HG02840 (cell line): ENCODE results near the gene SERINC2.

Experiments
- ATAC-seq: cut with Tn5 transposase; IDR thresholded peaks from one replicate; pipeline ENCODE4 v1.9.1; 2021; ENCODE audit warnings: mild to moderate bottlenecking, moderate library complexity, moderate number of reproducible peaks; ENCODE audit not compliant: unreplicated experiment, low FRiP score

The SERINC2 gene

DNA sequence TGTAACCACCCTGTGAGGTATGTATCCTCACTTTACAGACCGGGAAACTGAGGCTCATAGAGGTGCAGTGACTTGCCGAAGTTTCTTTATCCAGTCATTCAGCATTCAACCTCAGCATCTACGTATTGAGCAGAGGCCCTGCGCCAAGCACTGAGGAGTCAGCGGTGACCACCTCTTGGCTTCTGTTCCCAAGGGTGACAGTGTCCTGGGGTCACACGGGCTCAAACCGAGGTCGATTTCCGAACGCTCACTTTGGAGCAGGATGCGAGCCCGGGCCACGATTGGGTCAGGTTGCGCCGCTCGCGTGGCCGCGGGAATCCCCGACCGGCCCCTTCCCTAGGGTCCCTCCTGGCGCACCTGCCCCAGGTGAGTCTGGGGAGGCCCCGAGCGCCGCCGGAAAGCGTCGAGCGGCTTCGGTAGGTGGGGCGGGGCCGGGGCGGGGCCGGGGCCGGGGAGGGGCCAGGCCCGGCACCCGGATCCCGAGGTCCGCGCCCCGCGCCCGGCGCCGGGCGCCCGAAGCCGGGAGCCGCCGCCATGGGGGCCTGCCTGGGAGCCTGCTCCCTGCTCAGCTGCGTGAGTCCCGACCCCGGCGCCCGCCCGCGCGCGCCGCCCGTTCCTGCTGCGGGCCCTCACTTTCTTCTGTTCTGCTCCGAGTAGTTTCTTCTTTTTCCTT is at the start of gene SERINC2:
Gene SERINC2, plus strand, starts transcription at position 482 of the 673 bp plus-strand sequence. Its CDS starts 53 bp downstream, at position 535.
- ATAC-seq: no peak

DNA sequence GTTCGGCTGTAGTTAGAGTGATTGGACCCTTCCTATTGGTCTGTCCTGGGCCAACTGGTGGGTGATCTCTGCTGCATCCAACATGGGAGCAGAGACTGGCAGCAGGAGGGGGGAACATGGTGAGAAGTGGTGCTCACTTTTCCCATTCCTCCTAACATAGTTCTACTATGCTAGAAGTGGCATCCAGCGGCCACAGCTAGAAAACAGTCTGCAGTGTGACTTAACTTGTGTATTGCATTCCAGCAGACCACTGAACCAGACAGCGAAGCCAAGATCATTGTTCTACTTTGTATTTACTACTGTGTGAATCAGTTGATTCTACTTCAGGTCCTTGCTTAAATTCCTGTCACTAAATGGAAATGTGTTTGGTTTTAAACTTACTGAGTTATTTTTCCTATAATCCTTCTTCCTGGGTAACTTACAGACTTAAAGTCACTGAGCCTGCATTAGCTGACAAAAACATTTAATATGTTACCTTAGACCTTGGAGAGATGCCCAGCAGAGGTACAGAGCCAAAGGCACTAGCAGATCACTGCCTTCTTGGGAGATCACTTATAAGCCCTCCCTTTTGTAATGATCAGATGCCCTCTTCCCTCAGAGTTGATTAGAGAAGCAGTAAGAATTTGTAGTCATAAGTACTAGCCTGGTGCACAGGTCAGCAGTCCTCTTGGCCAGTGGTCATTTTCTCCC is 48.3 kb upstream of the SERINC2 start:
- no peak for ATAC-seq

DNA sequence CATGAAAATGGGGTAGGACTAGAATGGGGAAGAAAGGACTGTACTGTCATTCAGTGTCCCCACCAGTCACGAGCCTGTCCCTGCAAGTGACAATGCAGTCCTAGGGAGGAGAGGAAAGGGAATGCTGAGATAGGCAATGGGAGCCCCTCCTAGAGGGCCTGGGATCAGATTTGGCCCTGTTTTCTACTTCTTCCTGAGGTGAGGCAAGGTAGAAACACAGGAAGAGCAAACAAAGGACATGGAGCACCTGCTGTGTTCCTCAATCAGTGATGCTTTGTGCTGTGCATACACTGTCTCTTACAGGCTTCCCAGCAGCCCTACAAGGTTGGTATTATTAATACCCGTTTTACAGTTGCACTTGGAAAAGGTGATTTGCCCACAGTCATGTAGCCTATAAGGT is 46.2 kb upstream of the SERINC2 start:
- ATAC-seq: no peak

DNA sequence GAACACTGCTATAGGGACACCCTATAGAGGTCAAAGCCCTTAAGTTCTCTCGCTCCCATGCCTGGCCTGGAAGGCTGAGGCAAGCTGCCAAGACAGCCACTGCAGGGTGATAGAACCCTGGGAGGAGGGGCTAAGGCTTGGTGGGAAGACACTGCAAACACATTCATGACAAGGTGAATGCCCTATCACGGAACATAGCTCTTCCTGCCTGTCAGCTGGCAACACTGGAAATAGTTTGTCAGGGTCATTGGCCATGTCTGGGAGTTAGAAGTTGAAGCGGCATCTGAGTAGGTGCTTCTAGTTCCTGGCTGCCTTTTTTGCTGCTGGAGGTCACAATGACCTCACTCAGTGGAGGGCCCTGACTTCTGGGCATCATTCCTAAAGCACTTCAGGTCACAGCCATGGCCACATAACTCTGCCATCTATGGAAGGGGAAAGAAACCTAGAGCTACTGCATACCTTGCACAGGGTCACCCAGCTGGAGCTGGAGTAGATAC is 44.4 kb upstream of the SERINC2 start:
- ATAC-seq: no peak

DNA sequence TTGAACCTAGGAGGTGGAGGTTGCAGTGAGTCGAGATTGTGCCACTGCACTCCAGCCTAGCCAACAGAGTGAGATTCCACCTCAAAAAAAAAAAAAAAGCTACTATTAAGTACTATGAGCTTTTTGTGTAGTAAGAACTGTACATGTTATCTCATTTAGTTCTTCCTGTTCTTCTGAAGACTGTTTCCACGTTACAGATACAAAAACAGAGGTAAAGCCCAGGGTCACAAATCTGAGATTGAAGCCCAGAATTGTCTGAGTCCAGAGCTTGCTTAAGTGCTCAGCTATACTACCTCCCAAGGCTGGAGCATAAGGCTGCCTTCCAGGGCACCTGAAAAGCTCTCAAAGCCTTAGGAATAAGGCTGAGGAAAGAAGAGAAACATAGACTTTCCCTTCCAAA is 43.0 kb upstream of the SERINC2 start:
- no peak for ATAC-seq

DNA sequence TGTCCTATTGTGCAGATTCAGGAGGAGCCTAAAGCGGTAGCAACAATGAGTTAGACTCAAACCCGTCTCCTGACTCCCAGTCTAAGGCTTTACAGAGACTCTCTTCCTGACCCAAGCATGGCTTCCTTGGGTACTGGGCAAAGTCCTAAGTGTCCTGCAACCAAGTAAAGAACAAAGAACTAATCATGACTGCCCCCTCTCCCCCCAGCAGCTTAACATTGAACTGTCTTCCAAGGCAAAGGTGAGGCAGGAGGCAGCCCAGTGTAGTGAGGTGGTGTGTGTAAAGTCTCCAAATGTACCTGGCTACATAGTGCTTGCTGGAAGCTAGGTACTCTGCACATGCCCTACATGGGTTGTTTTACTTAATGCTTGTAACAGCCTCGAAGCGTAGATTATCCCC is 42.4 kb upstream of the SERINC2 start:
- no peak for ATAC-seq

DNA sequence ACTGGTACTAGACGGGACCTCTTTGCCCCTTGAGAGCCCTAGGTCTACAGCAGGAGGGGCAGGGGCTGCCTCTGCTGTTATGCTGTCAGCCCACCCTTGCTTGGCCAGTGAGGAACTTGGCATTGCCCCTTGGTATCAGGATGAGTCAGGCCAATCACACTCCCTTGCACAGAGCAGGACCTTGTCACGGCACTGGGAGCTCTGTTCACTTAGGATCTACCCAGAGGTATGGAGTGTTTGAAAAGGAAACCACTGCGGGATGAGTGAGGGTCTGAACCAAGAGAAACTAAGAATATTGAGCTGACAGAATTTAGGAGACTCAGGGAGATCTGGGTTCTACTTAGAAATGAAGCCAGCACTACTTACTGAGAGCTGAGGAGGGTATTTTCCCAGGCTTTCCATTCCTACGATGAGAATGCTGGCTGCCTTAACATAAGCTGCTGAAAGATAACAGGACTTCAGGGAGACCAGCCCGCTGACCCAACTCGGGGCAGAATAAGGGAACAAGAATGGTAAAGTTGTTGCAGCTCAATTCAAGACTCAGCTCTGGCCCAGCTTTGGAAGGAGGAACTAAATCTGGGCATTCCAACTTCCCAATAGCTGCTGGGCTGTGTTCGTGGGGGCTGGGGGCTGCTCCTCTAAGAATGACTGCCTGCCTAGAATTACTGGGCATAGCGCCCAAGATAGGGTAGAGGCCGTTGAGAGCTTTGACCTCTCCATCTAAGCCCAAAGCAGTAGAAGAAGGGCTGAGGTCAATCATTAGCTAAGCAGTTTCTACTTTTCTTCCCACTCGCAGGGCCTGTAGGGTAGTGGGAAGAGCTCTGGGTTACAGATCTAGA is 41.7 kb upstream of the SERINC2 start:
- no peak for ATAC-seq

DNA sequence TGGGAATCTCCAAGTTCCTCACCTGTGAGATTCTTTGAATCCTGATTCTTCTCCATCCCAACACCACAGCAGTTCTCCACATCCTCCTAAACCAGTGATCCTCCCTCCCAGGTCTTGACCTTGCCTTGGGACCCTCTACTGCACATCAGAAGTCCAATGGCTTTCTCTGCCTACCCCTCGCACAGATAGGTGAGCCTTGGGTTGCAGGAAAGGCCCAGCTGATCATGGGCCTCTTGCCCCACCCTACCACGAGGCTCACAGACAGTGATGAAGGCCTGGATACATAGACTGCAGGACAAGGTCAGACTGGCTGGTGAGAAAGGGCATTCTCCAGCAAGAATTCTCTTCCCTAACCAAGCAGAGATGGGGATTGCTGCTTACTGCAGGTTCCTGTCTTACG is 41.0 kb upstream of the SERINC2 start:
- ATAC-seq: no peak

DNA sequence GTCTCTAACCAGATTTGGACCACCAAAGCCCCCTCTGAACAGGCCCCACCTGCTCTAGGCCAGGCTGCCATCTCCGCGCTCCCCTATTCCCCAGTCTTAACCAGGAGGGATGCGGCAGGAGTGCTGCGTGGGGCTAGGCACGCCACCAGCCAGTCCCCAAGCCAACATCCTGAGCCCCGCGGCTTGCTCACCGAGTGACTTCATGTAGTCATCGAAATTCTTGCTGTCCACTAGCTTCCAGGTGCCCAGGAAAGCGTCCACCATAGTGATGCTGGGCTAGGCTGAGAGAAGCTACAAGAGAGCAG is 40.3 kb upstream of the SERINC2 start:
- no peak for ATAC-seq

DNA sequence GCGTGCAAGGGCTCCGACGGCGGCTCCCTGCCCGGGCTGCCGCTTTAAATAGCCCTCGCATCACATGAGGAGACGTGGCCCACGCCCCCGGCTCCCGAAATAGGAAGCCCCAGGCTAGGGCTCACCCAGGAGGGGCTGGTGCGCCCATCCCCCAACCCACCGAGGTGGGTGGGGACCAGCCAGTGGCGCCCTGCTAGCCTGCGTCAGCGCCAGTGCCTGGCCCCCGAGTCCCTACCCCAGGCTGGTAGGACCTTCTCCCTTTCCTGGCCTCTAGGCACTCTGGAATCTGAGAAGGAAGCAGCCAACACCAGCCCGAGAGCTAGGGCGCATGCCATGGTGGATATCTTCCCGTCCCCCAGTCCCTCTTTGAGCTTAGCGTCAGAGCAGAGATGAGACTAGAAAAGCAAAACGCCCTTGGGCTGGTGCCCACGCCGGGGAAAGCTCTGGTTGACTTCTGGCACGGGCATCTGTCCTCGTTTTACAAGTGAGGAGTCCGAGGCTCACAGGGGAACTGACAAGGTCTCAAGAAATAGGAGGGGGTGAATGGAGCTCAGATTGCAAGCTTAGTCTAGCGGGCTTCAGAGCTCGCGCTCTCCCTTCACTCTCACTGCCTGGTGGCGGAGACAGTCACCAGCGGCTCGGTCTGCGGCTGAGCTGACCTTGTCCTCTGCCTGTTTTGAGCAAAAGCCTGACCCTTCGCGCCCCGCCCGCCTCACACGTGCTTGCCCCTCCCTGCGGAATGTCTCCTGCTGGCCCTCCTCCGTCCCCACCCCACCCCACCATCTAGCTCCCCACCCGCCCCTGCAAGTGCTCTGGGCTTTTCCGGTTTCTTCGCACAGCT is 39.7 kb upstream of the SERINC2 start, which contains the start of gene FABP3:
Gene FABP3, minus strand, starts transcription at position 21 of the 841 bp plus-strand sequence. CDS start 62 bp downstream, outside the sequence.
- no peak for ATAC-seq

DNA sequence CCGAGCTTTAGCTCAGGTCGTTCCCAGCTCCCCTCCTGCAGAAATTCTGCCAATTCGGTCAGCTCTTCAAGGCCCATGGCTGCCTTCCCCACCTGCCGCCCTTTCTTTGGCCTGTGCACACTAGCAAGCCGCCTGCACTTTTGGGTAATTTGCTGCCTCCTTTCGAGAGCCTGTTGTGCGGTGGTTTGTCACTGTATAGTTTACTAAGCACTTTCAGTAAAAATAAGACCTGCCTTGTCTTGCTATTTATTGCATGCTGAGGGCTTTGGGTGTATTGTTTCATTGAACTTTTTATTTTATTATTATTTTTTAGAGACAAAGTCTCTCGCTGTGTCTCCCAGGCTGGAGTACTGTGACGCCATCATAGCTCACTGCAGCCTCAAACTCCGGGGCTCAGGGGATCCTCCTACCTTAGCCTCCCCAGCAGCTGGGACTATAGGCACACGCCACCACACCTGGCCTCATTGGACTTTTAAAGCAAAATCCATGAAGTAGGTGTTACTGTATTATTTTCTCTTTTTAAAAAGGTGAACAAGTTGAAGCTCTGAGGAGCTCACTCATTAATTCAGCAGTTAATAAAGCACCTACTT is 39.0 kb upstream of the SERINC2 start:
- ATAC-seq: no peak

DNA sequence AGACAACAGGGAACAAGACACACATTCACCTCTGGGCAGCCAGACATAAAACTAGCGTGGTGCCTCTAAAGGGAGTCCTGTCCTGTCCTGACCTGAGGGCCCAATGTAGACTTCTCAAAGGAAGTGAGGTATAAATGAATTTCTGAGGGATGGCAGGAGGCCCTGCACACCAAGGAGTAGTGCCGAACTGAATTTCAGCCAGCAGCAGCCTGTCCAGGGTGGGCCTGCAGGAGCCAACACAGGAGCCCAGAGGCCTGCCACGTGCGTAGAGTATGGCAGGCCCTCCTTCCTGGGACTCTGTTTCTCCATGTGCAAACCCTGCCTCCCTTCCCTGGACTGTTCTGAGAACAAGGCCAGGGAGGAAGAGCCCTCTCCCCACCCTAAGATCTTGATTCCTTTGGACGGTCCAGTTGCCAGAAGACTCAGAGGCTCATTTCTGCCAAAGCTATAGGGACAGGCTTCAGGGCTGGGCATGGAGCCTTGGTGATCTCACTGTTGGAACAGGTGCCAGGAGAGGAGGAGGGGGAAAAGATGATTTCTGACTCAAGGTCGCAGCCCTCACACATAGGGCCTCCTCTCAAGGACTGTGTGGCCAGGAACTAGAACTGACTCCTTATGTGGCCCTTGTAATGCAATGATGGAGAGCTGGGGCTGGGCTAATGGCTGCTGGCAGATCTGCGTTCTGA is 38.4 kb upstream of the SERINC2 start:
- no peak for ATAC-seq

DNA sequence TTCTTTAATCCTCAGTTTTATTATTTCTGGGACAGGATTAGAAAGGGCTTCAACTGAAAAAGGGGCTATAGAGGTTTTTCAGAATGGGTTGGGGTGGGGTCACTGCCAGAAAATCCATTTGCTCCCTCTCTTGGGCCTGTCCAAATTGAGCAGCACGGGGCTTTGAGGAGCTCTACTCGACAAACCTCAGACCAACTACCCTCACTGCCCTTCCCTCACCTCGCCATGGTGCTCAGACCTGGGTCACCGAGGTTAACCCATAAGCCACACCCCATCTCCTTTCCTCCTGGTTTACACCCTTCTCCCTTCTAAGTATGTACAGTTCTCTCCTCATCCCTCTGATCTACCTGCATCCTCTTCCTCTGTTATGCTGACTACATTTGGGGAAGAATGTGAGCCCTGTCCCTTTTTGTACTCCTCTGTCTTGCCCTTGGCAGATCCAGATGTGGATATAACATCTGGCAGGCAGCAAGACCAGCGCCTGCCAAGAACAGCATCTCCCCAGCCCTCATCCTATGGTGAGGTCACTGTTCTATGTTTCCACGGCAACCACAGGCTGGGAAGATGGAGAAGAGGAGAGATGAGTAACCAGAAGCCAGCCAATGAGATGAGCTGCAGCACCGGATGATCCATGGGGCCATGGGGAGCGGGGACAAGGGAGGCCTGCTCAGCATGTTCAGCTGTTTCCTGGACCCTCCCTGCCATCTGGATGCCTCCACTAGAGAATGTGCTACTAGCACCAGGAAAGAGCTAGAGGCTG is 36.5 kb upstream of the SERINC2 start:
- no peak for ATAC-seq

DNA sequence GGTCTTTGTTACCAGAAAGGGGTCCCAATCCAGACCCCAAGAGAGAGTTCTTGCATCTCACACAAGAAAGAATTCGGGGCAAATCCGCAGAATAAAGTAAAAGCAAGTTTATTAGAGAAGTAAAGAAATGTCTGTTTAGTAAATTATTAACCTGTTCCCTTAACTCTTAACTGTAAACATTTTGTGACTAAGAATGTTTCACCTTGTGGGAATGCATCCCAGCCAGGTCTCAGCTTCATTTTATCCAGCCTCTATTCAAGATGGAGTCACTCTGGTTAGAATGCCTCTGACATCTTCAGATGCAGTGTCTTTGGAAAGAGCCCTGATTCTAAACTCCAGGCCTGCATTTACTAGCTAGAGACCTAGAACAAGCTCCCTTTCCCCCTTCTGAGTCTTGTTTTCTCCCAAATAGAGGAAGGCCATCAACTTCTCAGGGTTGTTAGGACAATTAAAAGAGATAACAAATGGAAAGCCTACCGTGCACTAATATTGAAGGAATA is 35.6 kb upstream of the SERINC2 start:
- no peak for ATAC-seq

DNA sequence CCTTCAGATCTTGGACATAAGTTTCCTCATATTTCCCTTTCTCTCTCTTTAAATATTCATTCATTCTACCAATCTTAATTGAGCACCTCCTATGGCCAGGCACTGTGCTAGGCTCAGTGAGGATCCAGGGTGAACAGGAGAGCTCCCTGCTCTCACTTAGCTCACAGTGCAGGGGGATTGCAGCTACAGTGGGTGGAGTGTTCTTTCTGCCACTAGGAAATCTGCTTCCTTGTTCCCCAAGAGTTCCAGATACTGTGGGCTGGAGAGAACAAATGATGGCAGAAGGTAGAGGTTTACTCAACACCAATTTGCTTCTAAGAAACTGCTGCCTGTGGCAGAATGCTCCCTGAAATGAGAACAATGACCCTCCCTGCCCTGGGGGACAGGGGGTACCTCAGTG is 35.0 kb upstream of the SERINC2 start:
- ATAC-seq: no peak

DNA sequence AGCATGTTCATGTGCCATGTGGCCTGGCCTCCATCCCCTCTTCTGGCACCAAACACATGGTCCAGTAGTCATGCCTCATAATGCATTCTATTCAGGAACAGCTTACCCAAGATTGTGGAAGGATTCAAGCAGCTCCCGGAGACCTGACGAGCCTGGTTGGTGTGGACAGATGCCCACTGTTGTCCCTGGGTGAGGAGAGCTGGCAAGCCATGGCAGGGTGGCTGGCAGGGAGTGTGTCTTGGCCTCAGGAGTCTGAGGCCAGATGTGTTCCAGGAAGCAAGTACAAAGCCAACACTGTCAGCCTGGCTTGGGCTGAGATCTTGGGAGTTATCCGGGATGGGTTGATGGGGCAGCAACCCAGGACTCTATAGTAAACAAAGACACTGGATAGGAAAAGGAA is 32.8 kb upstream of the SERINC2 start:
- no peak for ATAC-seq

DNA sequence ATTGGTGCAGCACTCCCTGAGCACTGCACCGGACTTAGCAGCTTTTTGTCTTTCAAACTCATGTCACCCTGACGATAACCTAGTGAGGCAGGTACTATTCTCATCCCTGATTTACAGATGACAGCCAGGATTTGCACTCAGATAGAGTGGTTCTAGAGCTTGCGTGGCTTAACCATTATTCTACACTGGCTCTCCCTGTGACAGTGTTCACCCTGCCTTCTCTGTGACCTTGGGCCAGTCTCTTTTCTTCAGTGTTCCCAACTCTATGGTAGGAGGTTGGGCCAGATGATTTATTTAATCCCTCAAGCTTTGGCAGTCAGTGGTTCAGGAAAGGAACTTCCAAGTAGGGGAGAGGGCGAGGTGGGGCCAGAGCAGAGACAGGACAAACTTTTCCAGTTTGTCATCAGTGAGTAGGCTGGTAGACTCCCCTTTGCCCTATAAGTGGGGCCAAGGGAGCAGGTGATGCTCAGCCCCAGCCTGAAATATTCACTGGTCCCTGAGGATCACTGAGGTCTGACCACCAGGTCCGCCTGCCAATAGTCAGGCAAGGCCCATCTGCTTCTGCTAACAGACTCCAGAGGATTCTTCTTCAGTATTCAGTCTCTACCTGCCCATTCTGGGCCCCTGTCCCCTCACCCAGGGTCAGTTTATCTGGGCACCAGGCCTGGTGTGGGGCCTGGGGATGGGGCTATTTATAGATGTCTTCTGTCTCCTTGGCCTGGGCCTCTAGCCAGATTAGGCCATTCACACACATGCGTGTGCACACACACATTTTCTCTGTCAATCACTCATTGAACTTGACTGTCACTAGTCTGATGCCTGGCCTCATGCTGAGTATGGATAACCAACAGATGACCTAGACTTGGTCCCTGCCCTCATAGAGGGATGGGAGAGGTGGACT is 31.4 kb upstream of the SERINC2 start:
- no peak for ATAC-seq
